GM18505 (cell line): Measurements from ENCODE around the gene PLCG1.

Experiments used
- ATAC-seq: cut with Tn5 transposase; IDR thresholded peaks from one replicate; pipeline ENCODE4 v1.9.1; 2021; ENCODE audit not compliant: unreplicated experiment
- POLR2A ChIP-seq: IDR thresholded peaks from 4 replicates; pipeline ENCODE4 v1.6.1; 2011; ENCODE audit warnings: borderline replicate concordance; ENCODE audit not compliant: insufficient read depth, insufficient read length; ENCODE audit errors: extremely low read depth

Gene PLCG1

DNA sequence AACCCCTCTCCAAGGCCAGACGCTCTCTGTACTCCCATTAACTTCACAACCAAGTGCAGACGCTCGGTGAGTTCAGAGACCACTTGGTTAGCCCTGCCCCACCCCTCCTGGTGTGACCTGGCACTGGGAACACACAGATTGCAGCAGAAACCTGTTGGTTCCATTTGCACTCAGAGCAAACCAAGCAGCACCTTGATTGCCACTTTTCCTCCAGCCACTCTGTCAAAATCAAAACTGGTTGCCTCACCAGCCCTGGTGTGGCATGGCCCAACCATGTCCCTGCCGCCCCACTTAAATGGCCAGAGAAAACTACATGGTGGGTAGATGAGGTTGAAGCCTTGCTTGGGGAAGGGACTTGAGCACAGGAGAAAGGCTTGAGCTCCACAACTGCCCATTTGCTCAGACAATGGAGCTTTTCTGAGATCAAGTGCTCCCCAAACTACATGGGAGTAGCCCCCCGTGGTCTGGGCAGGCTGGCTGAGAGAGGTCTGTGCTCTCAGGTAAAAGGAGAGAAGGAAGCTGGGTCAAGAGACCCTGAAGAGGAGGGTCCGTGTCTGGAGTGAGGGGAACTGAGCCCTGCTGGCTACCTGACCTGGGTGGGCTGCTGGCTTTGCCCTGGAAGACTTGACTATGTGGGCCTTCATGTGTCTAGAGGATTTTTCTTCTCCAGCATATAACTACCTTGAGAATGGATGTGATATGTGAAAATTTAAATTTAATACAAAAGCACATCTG lies 43.4 kb downstream of the PLCG1 start:
- ATAC-seq: no peak

DNA sequence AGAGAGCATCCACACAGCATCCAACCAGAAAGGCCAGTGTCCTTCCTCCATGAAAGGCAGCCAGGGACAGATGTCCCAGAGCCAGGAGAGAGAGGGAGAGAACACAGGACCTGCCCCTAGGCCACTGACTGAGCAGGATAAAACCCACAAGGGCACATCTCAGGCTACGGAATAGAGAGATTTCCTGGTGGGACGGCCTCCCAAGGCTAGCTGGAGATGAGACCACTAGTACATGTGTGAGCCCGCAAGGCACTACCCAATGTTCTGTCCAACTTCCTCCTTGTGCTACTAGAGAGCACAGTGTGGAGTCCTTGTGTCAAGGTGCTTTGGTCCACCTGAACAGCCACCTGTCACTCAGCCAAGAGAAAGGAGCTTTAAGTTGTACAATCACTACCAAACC lies 44.2 kb downstream of the PLCG1 start:
- no peak for ATAC-seq
- TF ChIP-seq POLR2A: no peak

More for the DNA sequence above, 43.4 kb downstream of the PLCG1 start:
- TF ChIP-seq POLR2A: no peak

DNA sequence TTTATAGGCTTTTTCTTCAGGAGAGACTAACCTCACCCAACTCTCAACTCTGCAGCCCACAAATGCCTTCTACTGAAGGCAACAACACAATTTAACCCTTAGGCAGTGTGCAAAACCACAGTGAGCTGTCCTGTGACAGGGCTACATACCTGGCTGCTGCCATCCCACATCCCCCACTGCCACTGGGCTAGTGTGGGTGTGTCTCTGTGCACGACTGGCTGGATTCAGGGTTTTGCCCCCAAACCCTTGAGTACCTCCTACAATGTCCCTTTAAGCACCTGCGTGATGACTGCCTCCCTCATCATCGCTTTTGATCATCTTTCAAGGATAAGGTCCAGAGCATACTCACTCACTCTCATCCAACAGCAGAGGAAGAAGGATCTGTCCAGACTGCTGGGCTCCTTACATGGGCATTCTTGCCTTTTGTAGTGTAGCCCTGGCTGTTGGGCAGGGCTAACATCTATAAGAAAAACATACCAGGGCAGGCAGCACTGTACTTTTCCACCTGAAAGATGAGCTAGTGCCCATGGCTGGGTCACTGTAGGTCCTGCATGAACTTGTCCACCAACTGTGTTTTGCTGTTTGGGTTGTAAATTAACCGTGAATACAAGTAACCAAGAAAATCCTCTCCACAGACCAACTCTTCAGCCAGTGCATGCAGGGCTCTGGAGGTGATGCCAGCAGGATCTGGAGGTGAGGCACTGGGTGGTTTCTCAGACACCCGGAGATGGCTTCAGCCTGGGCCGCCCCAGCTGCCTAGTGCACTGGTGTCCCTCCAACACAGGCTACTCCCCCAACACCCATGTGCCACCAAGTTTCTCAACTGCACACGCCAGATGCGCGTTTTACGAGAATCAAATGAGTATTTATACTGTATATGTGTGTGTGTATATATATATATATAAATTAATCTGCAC lies 45.2 kb downstream of the PLCG1 start:
- no peak for ATAC-seq
- no peak for TF ChIP-seq POLR2A

DNA sequence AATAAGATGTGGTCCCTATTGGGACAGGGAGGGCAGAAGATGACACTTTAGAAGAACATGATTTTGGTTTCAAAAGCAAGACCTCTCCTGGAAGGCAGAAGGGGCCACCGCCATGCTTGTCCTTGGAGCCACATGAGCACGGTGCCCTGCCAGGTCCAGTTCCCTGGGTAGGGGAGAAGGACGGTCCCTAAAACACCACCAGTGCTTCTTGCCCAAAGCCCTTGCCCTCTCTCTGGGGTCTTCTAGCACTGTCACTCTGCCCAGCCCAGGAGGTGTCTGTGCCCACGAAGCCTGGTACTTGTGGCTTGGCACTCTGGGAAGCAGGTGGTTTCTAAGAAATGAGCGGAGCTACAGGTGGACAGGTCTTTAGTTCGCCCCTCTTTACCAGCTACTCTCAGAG lies 46.0 kb downstream of the PLCG1 start:
- ATAC-seq: no peak
- no peak for TF ChIP-seq POLR2A

- ATAC-seq: no peak
Measured at GRCh38 chr20:41183831-41184230, 46.5 kb downstream of the PLCG1 start.

DNA sequence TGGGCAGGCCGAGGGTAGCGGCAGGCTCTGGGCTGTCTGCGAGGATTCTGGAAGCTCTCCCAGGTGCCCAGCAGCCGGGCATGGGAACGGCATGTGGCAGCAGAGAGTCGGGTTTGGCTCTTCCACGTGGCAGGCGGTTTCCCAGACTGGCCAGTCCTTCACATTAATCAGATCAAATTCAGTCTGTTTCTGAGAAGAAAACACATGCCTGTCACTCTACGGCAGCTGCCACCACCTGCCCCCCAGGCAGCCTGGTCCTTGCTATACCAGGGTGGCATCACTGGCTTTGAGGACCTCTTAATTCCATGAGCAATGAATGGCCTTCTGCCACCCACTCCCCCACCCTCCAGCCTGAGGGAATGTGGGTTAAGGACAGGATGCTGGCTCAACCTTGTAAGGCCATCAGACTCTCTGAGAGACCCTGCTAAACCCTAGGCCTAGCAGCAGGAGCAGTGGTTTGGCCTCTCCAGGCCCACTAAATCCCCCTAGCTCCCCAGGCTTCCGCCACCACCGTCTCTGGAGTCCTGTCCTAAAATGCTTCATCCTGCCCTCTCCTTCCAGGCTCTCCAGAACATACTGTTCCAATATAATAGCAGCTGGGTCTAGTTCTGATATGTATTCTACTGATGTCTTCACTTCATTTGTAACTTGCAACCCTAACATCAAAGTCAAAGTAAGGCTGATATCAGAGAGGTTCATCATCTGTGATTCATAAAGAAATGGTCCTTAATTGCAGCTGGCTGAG lies 47.8 kb downstream of the PLCG1 start:
- TF ChIP-seq POLR2A: no peak
- ATAC-seq: no peak

More at GRCh38 chr20:41183831-41184230, 46.5 kb downstream of the PLCG1 start:
- no peak for TF ChIP-seq POLR2A

GRCh38 chr20:41187668-41188067 lies 50.3 kb downstream of the PLCG1 start:
- no peak for ATAC-seq
- TF ChIP-seq POLR2A: no peak

- TF ChIP-seq POLR2A: no peak
- ATAC-seq: no peak
Measured at GRCh38 chr20:41191562-41192500, 54.5 kb downstream of the PLCG1 start.

GRCh38 chr20:41192575-41192974 lies 55.2 kb downstream of the PLCG1 start:
- ATAC-seq: no peak
- TF ChIP-seq POLR2A: no peak

DNA sequence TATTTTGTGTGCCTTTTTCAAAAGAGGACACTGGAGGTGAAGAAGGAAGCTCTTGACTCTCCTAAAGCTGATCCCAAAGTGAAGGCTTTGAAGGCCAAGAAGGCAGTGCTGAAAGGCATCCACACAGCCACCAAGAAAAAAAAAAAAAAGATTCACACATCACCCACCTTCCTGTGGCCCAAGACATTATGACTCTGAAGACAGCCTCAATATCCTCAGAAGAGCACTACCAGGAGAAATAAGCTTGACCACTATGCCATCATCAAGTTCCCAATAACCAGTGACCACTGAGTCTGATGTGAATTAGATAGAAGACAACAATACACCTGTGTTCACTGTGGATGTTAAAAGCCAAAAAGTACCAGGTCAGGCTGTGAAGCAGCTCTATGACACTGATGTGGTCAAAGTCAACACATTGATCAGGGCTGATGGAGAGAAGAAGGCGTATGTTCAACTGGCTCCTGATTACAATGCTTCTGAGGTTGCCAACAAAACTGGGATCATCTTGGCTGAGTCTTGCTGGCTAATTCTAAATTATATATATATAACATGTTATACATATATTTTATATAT lies 59.4 kb downstream of the PLCG1 start:
- TF ChIP-seq POLR2A: no peak

DNA sequence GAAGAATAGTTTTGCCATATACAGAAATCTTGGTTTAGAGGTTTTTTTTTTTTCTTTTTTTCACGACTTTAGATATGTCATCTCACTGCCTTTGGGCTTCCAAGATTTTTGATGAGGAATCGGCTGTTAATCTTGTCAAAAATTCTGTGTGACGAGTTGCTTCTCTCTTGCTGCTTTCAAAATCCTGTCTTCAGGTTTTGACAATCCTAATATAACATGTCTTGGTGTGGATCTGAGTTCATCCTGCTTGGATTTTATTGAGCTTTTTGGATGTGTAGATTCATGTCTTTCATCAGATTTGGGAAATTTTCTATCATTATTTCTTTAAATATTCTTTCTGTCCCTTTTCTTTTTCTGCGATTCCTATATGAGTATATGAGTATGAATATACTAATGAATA lies 61.1 kb downstream of the PLCG1 start:
- TF ChIP-seq POLR2A: no peak
- no peak for ATAC-seq

More for the DNA sequence above, 59.4 kb downstream of the PLCG1 start:
- ATAC-seq: no peak
